Subcutaneous abdominal adipose tissue (tissue), 5 donors: ENCODE measurements around the gene NXPH2.

ENCODE experiments used
- H3K27ac ChIP-seq: one replicate; pipeline ENCODE4 v1.7.0; 2013; ENCODE audit warnings: low read depth, mild to moderate bottlenecking, inconsistent platforms, low read length, moderate library complexity
- H3K27me3 ChIP-seq, 5 donors: one replicate each; pipeline ENCODE4 v1.7.0; 2013; ENCODE audit warnings: low read length in 5 of 5, inconsistent platforms in 1 of 5; ENCODE audit not compliant: control insufficient read depth in 5 of 5, insufficient read depth in 4 of 5
- H3K36me3 ChIP-seq, 5 donors: one replicate each; pipeline ENCODE4 v1.7.0; 2013; ENCODE audit warnings: low read length in 5 of 5; ENCODE audit not compliant: control insufficient read depth in 5 of 5, insufficient read depth in 5 of 5
- H3K4me1 ChIP-seq, 5 donors: one replicate each; pipeline ENCODE4 v1.7.0; 2013; ENCODE audit warnings: low read length in 5 of 5, mild to moderate bottlenecking in 3 of 5, moderate library complexity in 1 of 5; ENCODE audit not compliant: control insufficient read depth in 5 of 5, insufficient read depth in 5 of 5
- H3K4me3 ChIP-seq, 5 donors: one replicate each; pipeline ENCODE4 v1.7.0; 2013; ENCODE audit warnings: low read length in 5 of 5, low read depth in 1 of 5
- H3K9ac ChIP-seq, 5 donors: one replicate each; pipeline ENCODE4 v1.7.0; 2013; ENCODE audit warnings: low read length in 5 of 5, mild to moderate bottlenecking in 4 of 5, moderate library complexity in 3 of 5
- H3K9me3 ChIP-seq, 5 donors: one replicate each; pipeline ENCODE4 v1.7.0; 2013; ENCODE audit warnings: low read length in 5 of 5; ENCODE audit not compliant: control insufficient read depth in 5 of 5
- donor health status: healthy.
- donor health status: healthy.
- donor health status: healthy.
- donor health status: healthy.
- donor health status: healthy.

The NXPH2 gene

GRCh38 chr2:138691667-138692066 is 88.5 kb downstream of the NXPH2 start:
- no peaks in the 10 kb centered on the region for H3K9me3 ChIP-seq
- H3K9ac ChIP-seq = no peak overlapping the region

GRCh38 chr2:138689705-138690104 is 90.5 kb downstream of the NXPH2 start:
- Histone ChIP-seq H3K9me3 (no peaks in the 10 kb centered on the region), H3K4me3 (no peak overlapping the region), H3K9ac (no peak overlapping the region), H3K27ac (no peak overlapping the region), H3K36me3 (no peaks in the 10 kb centered on the region), H3K4me1 (no peaks in the 10 kb centered on the region), H3K27me3 (no peaks in the 10 kb centered on the region)

More at GRCh38 chr2:138691667-138692066, 88.5 kb downstream of the NXPH2 start:
- no peaks in the 10 kb centered on the region for H3K36me3 ChIP-seq
- no peak overlapping the region for H3K27ac ChIP-seq
- H3K4me1 ChIP-seq = no peaks in the 10 kb centered on the region
- no peak overlapping the region for H3K4me3 ChIP-seq
- H3K27me3 ChIP-seq = no peaks in the 10 kb centered on the region

GRCh38 chr2:138682163-138682562 is 98.0 kb downstream of the NXPH2 start:
- Histone ChIP-seq H3K4me3 (no peak overlapping the region), H3K4me1 (peaks cover 0 to 4% (median 0%) of the 10 kb centered on the region in 5 donors), H3K27me3 (no peaks in the 10 kb centered on the region), H3K36me3 (no peaks in the 10 kb centered on the region), H3K9ac (no peak overlapping the region), H3K9me3 (no peaks in the 10 kb centered on the region), H3K27ac (no peak overlapping the region)

GRCh38 chr2:138677221-138677620 is 103.0 kb downstream of the NXPH2 start:
- Histone ChIP-seq H3K9ac (no peak overlapping the region), H3K36me3 (no peaks in the 10 kb centered on the region), H3K4me3 (no peak overlapping the region), H3K27ac (no peak overlapping the region), H3K9me3 (no peaks in the 10 kb centered on the region), H3K4me1 (peaks cover 0 to 8% (median 0%) of the 10 kb centered on the region in 5 donors), H3K27me3 (no peaks in the 10 kb centered on the region)

- no peaks in the 10 kb centered on the region for H3K27me3 ChIP-seq
- H3K9me3 ChIP-seq = no peaks in the 10 kb centered on the region
- no peaks in the 10 kb centered on the region for H3K36me3 ChIP-seq
- no peak overlapping the region for H3K4me3 ChIP-seq
- H3K9ac ChIP-seq = no peak overlapping the region
- peaks cover 0 to 8% (median 0%) of the 10 kb centered on the region in 5 donors for H3K4me1 ChIP-seq
- H3K27ac ChIP-seq = no peak overlapping the region
Observed at GRCh38 chr2:138676619-138677021, 103.6 kb downstream of the NXPH2 start.

- H3K4me1 ChIP-seq = no peaks in the 10 kb centered on the region
Observed at GRCh38 chr2:138671566-138671965, 108.6 kb downstream of the NXPH2 start.

GRCh38 chr2:138670734-138671133 is 109.5 kb downstream of the NXPH2 start:
- Histone ChIP-seq H3K4me1 (no peaks in the 10 kb centered on the region), H3K4me3 (no peak overlapping the region), H3K27me3 (no peaks in the 10 kb centered on the region), H3K9me3 (no peaks in the 10 kb centered on the region), H3K36me3 (no peaks in the 10 kb centered on the region), H3K9ac (no peak overlapping the region), H3K27ac (no peak overlapping the region)

More at GRCh38 chr2:138671566-138671965, 108.6 kb downstream of the NXPH2 start:
- Histone ChIP-seq H3K9ac (no peak overlapping the region), H3K27ac (no peak overlapping the region), H3K27me3 (no peaks in the 10 kb centered on the region), H3K9me3 (no peaks in the 10 kb centered on the region), H3K4me3 (no peak overlapping the region), H3K36me3 (no peaks in the 10 kb centered on the region)

- H3K4me3 ChIP-seq = no peak overlapping the region
- H3K27ac ChIP-seq = no peak overlapping the region
- no peaks in the 10 kb centered on the region for H3K36me3 ChIP-seq
- no peak overlapping the region for H3K9ac ChIP-seq
- H3K4me1 ChIP-seq = no peaks in the 10 kb centered on the region
- H3K27me3 ChIP-seq = no peaks in the 10 kb centered on the region
- no peaks in the 10 kb centered on the region for H3K9me3 ChIP-seq
Observed at GRCh38 chr2:138665937-138666336, 114.3 kb downstream of the NXPH2 start.

- H3K9ac ChIP-seq = no peak overlapping the region
- no peaks in the 10 kb centered on the region for H3K36me3 ChIP-seq
- no peaks in the 10 kb centered on the region for H3K9me3 ChIP-seq
- no peak overlapping the region for H3K4me3 ChIP-seq
- no peaks in the 10 kb centered on the region for H3K4me1 ChIP-seq
- no peaks in the 10 kb centered on the region for H3K27me3 ChIP-seq
- no peak overlapping the region for H3K27ac ChIP-seq
Observed at GRCh38 chr2:138658187-138658894, 121.8 kb downstream of the NXPH2 start.

- no peak overlapping the region for H3K4me3 ChIP-seq
- no peaks in the 10 kb centered on the region for H3K9me3 ChIP-seq
- no peak overlapping the region for H3K9ac ChIP-seq
- no peaks in the 10 kb centered on the region for H3K27me3 ChIP-seq
- no peaks in the 10 kb centered on the region for H3K36me3 ChIP-seq
- peaks cover 0 to 4% (median 0%) of the 10 kb centered on the region in 5 donors for H3K4me1 ChIP-seq
- H3K27ac ChIP-seq = no peak overlapping the region
Observed at GRCh38 chr2:138654146-138654545, 126.0 kb downstream of the NXPH2 start.
